ENCODE results near the gene KMT2C.

GRCh38 chr7:152355474-152356057, 80.2 kb downstream of the KMT2C start:
- TF ChIP-seq CTCF (IDR thresholded peaks at IDR 0.05; ENCODE audit: low read depth, low read length, missing input control), result no peak
- no peak for TF ChIP-seq YY1 (IDR thresholded peaks at IDR 0.05)
- TF ChIP-seq TAF1 (conservative IDR thresholded peaks at IDR 0.05), result no peak
- TF ChIP-seq FOXA1 (IDR thresholded peaks at IDR 0.05), result no peak
- TF ChIP-seq HNF4G (IDR thresholded peaks at IDR 0.05), result no peak
- no peak for TF ChIP-seq MAX (IDR thresholded peaks at IDR 0.05)
- no peak for TF ChIP-seq RAD21 (IDR thresholded peaks at IDR 0.05)
- TF ChIP-seq ATF3 (IDR thresholded peaks at IDR 0.05), result no peak
- no peak for TF ChIP-seq HNF4A (conservative IDR thresholded peaks at IDR 0.05)
- TF ChIP-seq RXRA (IDR thresholded peaks at IDR 0.05), result no peak
- TF ChIP-seq, protein P1, sequence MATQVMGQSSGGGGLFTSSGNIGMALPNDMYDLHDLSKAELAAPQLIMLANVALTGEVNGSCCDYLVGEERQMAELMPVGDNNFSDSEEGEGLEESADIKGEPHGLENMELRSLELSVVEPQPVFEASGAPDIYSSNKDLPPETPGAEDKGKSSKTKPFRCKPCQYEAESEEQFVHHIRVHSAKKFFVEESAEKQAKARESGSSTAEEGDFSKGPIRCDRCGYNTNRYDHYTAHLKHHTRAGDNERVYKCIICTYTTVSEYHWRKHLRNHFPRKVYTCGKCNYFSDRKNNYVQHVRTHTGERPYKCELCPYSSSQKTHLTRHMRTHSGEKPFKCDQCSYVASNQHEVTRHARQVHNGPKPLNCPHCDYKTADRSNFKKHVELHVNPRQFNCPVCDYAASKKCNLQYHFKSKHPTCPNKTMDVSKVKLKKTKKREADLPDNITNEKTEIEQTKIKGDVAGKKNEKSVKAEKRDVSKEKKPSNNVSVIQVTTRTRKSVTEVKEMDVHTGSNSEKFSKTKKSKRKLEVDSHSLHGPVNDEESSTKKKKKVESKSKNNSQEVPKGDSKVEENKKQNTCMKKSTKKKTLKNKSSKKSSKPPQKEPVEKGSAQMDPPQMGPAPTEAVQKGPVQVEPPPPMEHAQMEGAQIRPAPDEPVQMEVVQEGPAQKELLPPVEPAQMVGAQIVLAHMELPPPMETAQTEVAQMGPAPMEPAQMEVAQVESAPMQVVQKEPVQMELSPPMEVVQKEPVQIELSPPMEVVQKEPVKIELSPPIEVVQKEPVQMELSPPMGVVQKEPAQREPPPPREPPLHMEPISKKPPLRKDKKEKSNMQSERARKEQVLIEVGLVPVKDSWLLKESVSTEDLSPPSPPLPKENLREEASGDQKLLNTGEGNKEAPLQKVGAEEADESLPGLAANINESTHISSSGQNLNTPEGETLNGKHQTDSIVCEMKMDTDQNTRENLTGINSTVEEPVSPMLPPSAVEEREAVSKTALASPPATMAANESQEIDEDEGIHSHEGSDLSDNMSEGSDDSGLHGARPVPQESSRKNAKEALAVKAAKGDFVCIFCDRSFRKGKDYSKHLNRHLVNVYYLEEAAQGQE (IDR thresholded peaks at IDR 0.05), result no peak
- no peak for TF ChIP-seq ZBTB33 (IDR thresholded peaks at IDR 0.05)
- no peak for TF ChIP-seq GABPA (IDR thresholded peaks at IDR 0.05 in 1 of 2, conservative IDR thresholded peaks at IDR 0.05 in 1 of 2)
- no peak for TF ChIP-seq EGR1 (IDR thresholded peaks at IDR 0.05; ENCODE audit: low read depth in 2 of 2)

All from liver (tissue), 3 donors.